ENCODE measurements around the gene EGFR. TPM values are rescaled to one million over a fixed set of nuclear protein-coding genes. Genes with fewer than 3 reads are reported as not detected.

Gene EGFR
- total RNA-seq, 1 donor from 2014 or later: 62.7 TPM

- DNase-seq (no peak), ATAC-seq (no peak)
- no peaks in the 10 kb centered on the region for H3K4me1 ChIP-seq
- TF ChIP-seq CTCF (IDR thresholded peaks at IDR 0.05): no peak
- no peaks in the 10 kb centered on the region for H3K27me3 ChIP-seq (ENCODE audit: low read depth)
- no peak overlapping the region for H3K27ac ChIP-seq
- no peak overlapping the region for H3K4me3 ChIP-seq
- no peaks in the 10 kb centered on the region for H3K36me3 ChIP-seq
- no peaks in the 10 kb centered on the region for H3K9me3 ChIP-seq
- intact Hi-C loops (cut with DNase I): no loop called here
Measured at GRCh38 chr7:54981913-54982312, 36.9 kb upstream of the EGFR start.

- no peak overlapping the region for H3K4me3 ChIP-seq
- no peaks in the 10 kb centered on the region for H3K36me3 ChIP-seq
- no peaks in the 10 kb centered on the region for H3K9me3 ChIP-seq
- DNase-seq (no peak), ATAC-seq (no peak)
- intact Hi-C loops (cut with DNase I): no loop called here
- TF ChIP-seq CTCF (IDR thresholded peaks at IDR 0.05): no peak
- H3K27me3 ChIP-seq (ENCODE audit: low read depth): no peaks in the 10 kb centered on the region
- no peaks in the 10 kb centered on the region for H3K4me1 ChIP-seq
- H3K27ac ChIP-seq: no peak overlapping the region
Measured at GRCh38 chr7:54985426-54986330, 33.1 kb upstream of the EGFR start.

- DNase-seq (no peak), ATAC-seq (no peak)
- no peak for TF ChIP-seq CTCF (IDR thresholded peaks at IDR 0.05)
- H3K27ac ChIP-seq: no peak overlapping the region
- intact Hi-C loops (cut with DNase I): no loop called here
- H3K9me3 ChIP-seq: no peaks in the 10 kb centered on the region
- no peaks in the 10 kb centered on the region for H3K27me3 ChIP-seq (ENCODE audit: low read depth)
- no peak overlapping the region for H3K4me3 ChIP-seq
- H3K4me1 ChIP-seq: no peaks in the 10 kb centered on the region
- H3K36me3 ChIP-seq: no peaks in the 10 kb centered on the region
Measured at GRCh38 chr7:54986716-54987115, 32.1 kb upstream of the EGFR start.

- H3K27ac ChIP-seq: no peak overlapping the region
- H3K9me3 ChIP-seq: no peaks in the 10 kb centered on the region
- H3K27me3 ChIP-seq (ENCODE audit: low read depth): no peaks in the 10 kb centered on the region
- no peak for TF ChIP-seq CTCF (IDR thresholded peaks at IDR 0.05)
- no peaks in the 10 kb centered on the region for H3K36me3 ChIP-seq
- intact Hi-C loops (cut with DNase I): no loop called here
- ATAC-seq (no peak), DNase-seq (no peak)
- no peak overlapping the region for H3K4me3 ChIP-seq
- no peaks in the 10 kb centered on the region for H3K4me1 ChIP-seq
Measured at GRCh38 chr7:54987772-54988171, 31.0 kb upstream of the EGFR start.

- intact Hi-C loops (cut with DNase I): no loop called here
- no peaks in the 10 kb centered on the region for H3K9me3 ChIP-seq
- no peak for DNase-seq
- H3K27me3 ChIP-seq (ENCODE audit: low read depth): no peaks in the 10 kb centered on the region
- H3K4me1 ChIP-seq: no peaks in the 10 kb centered on the region
- no peak for ATAC-seq
- no peak overlapping the region for H3K27ac ChIP-seq
- TF ChIP-seq CTCF (IDR thresholded peaks at IDR 0.05): no peak
- no peaks in the 10 kb centered on the region for H3K36me3 ChIP-seq
- no peak overlapping the region for H3K4me3 ChIP-seq
Measured at GRCh38 chr7:54988516-54988915, 30.3 kb upstream of the EGFR start.
